HepG2 (cell line): Measurements from ENCODE around the gene RABL6. TPM values are rescaled to one million over a fixed set of nuclear protein-coding genes. Genes with fewer than 3 reads are reported as not detected.

Experiments
- ATAC-seq: fragments of 200-7000 bp; cut with Tn5 transposase; 3 replicates; pipeline ENCODE4 v1.9.1; 2020; ENCODE audit warnings: mild to moderate bottlenecking, moderate library complexity
- BruUV-seq: library from RNA; stranded (reverse); fragments of 400-500 nt; replicated peaks from 2 replicates; lab custom pipeline; 2021; lab: Mats Ljungman, UMichigan
- CTCF ChIA-PET: fragments of 300-600 bp; formaldehyde crosslinking; extraction: SDS; loops from one replicate; lab custom pipeline; 2021; ENCODE audit warnings: low total read pairs, inconsistent platforms, low intra/inter-chr PET ratio; lab: Yijun Ruan, JAX
- POLR2A ChIA-PET: fragments of 350-600 bp; sonication (Branson Sonifier 250); formaldehyde crosslinking; loops from one replicate; lab custom pipeline; 2020; ENCODE audit warnings: antibody characterized with exemption, inconsistent platforms; lab: Yijun Ruan, JAX
- DNase-seq: peaks from one replicate; pipeline ENCODE4 v3.0.0-alpha.2; 2015; ENCODE audit warnings: low spot score
- FAIRE-seq: peaks from 3 replicates; lab custom pipeline; 2011; peaks lifted over from hg19 to GRCh38; lab: Jason Lieb, UNC
- H2AFZ ChIP-seq: one replicate; pipeline ENCODE4 v1.6.1; 2011; ENCODE audit warnings: low read length, inconsistent platforms
- H3K27ac ChIP-seq: fragments of 300-600 bp; 3 replicates; pipeline ENCODE4 v1.8.0; 2011; ENCODE audit warnings: mixed run types, mild to moderate bottlenecking, mixed read lengths, low read length, inconsistent platforms; ENCODE audit not compliant: insufficient read depth; ENCODE audit errors: extremely low read length
- H3K27me3 ChIP-seq, 2 experiments: fragments of 200-600 bp in 1 of 2; 2 replicates in 1 of 2; 3 replicates in 1 of 2; pipeline versions ENCODE4 v1.6.0 to v1.8.0; 2011; ENCODE audit warnings: low read length in 2 of 2, mild to moderate bottlenecking in 2 of 2, moderate library complexity in 2 of 2, inconsistent platforms in 1 of 2; ENCODE audit not compliant: insufficient read depth in 2 of 2, control insufficient read depth in 1 of 2
- H3K36me3 ChIP-seq, 2 experiments: fragments of 200-600 bp in 1 of 2; replicated peaks in 1 of 2; 2 replicates in 1 of 2; 3 replicates in 1 of 2; pipeline versions ENCODE4 v1.5.1 to v1.8.0; 2011; ENCODE audit warnings: low read length in 2 of 2, inconsistent platforms in 1 of 2; ENCODE audit not compliant: insufficient read depth in 2 of 2, control insufficient read depth in 1 of 2
- H3K4me1 ChIP-seq: 2 replicates; pipeline ENCODE4 v1.5.1; 2012; ENCODE audit warnings: low read length, inconsistent platforms; ENCODE audit not compliant: insufficient read depth
- H3K4me2 ChIP-seq: 2 replicates; pipeline ENCODE4 v1.6.0; 2011; ENCODE audit warnings: low read depth, low read length, inconsistent platforms
- H3K4me3 ChIP-seq, 3 experiments: fragments of 200-600 bp in 1 of 3; sonication (generic), shearing (Covaris generic) in 1 of 3; replicated peaks in 1 of 3; 2 replicates each; pipeline ENCODE4 v1.5.1; 2011 to 2016; ENCODE audit warnings: low read length in 3 of 3, inconsistent platforms in 2 of 3, low read depth in 2 of 3, mild to moderate bottlenecking in 2 of 3, control low read depth in 1 of 3, mixed read lengths in 1 of 3; ENCODE audit not compliant: insufficient read depth in 1 of 3
- H3K79me2 ChIP-seq: one replicate; pipeline ENCODE4 v1.6.1; 2011; ENCODE audit warnings: low read length, inconsistent platforms; ENCODE audit not compliant: insufficient read depth
- H3K9ac ChIP-seq: 2 replicates; pipeline ENCODE4 v1.6.0; 2011; ENCODE audit warnings: mild to moderate bottlenecking, low read depth, low read length, inconsistent platforms; ENCODE audit not compliant: insufficient read depth
- H3K9me3 ChIP-seq: 2 replicates; pipeline ENCODE4 v1.5.1; 2012; ENCODE audit warnings: mild to moderate bottlenecking, low read length
- H4K20me1 ChIP-seq: 2 replicates; pipeline ENCODE4 v1.6.0; 2011; ENCODE audit warnings: inconsistent platforms, mild to moderate bottlenecking, low read length, moderate library complexity; ENCODE audit not compliant: insufficient read depth
- AFF4 ChIP-seq: sonication (generic); formaldehyde crosslinking; IDR thresholded peaks from 2 replicates; pipeline ENCODE4 v1.4.0; 2020; ENCODE audit warnings: missing genetic modification reagents
- ATF4 ChIP-seq, 2 experiments: fragments of 450-650 bp in 1 of 2; sonication (generic) in 1 of 2; formaldehyde crosslinking; IDR thresholded peaks; 2 replicates each; pipeline versions ENCODE4 v1.5.0 to v1.8.0; 2020 to 2022; ENCODE audit warnings: mild to moderate bottlenecking in 1 of 2, missing genetic modification reagents in 1 of 2
- TARDBP ChIP-seq: sonication (generic); formaldehyde crosslinking; IDR thresholded peaks from 2 replicates; pipeline ENCODE4 v1.8.0; 2022; ENCODE audit warnings: mild to moderate bottlenecking, missing genetic modification reagents
- ZBTB40 ChIP-seq, 2 experiments: fragments of 450-650 bp in 1 of 2; sonication (generic) in 1 of 2; formaldehyde crosslinking in 1 of 2; IDR thresholded peaks; 2 replicates each; pipeline versions ENCODE4 v1.6.1 to v1.8.0; 2016 to 2022; ENCODE audit warnings: antibody characterized with exemption in 1 of 2, mild to moderate bottlenecking in 1 of 2, missing genetic modification reagents in 1 of 2
- ZNF33A ChIP-seq: sonication (generic); formaldehyde crosslinking; IDR thresholded peaks from 2 replicates; pipeline ENCODE4 v1.5.1; 2020; ENCODE audit warnings: missing genetic modification reagents, mild to moderate bottlenecking, moderate library complexity, borderline replicate concordance
- WGBS: methylation state at CpG from one replicate; pipeline ENCODE4 v1.1.6; 2017; ENCODE audit warnings: low lambda C conversion rate; 5-methylcytosine and 5-hydroxymethylcytosine counted together
- in situ Hi-C: cut with HindIII; loops from 2 replicates; pipeline ENCODE4 v1.10.0; 2017; ENCODE audit warnings: low pct_unique_long_range_greater_than_20kb; ENCODE audit not compliant: extremely low pct_ligation_motif_present
- intact Hi-C: fragments of 100-400 bp; cut with micrococcal nuclease; formaldehyde crosslinking; loops from one replicate; pipeline ENCODE4 v1.10.0; 2022; ENCODE audit not compliant: unreplicated experiment
- polyA plus RNA-seq, 8 experiments: library from polyadenylated mRNA; depleted of rRNA in 3 of 8; stranded (reverse) in 7 of 8; unstranded in 1 of 8; fragments of >200 nt; fragmentation: Illumina TruSeq in 4 of 8; extraction: Trizol in 4 of 8; gene quantifications; 2 replicates each; pipeline versions ENCODE4 v1.2.1 to v1.2.3, GENCODE V29; 2011 to 2016; ENCODE audit warnings: low read depth in 4 of 8, missing spikeins in 1 of 8, mixed read lengths in 1 of 8; ENCODE audit not compliant: insufficient read depth in 1 of 8
- total RNA-seq, 5 experiments: library from RNA; depleted of rRNA; stranded (reverse); fragments of >200 nt; fragmentation: Illumina TruSeq; extraction: Trizol; gene quantifications; 2 replicates each; pipeline ENCODE4 v1.2.3, GENCODE V29; 2016; ENCODE audit warnings: low read depth in 1 of 5

RABL6 gene
- total and polyA plus RNA-seq, 2 of the 13 experiments (the other 11 are each of a cell fraction or from before 2014, with no cell fraction given): 81.5 to 125 TPM

GRCh38 chr9:136828474-136829140 is 20.9 kb downstream of the RABL6 start (continued):
- no peak for TF ChIP-seq ZBTB40 (IDR thresholded peaks at IDR 0.05)
- no peak for TF ChIP-seq ZBTB40 (CRISPR knock-in tag; IDR thresholded peaks at IDR 0.05)

GRCh38 chr9:136829412-136829811 is 21.7 kb downstream of the RABL6 start:
- Histone ChIP-seq H2AFZ (no peak overlapping the region), H3K27me3 (no peaks in the 10 kb centered on the region), H3K36me3 (peaks cover 48 to 80% of the 10 kb centered on the region in 2 experiments), H3K4me2 (no peak overlapping the region), H3K79me2 (no peaks in the 10 kb centered on the region), H4K20me1 (no peaks in the 10 kb centered on the region), H3K9ac (no peak overlapping the region), H3K4me3 (no peak overlapping the region), H3K9me3 (no peaks in the 10 kb centered on the region), H3K27ac (no peak overlapping the region), H3K4me1 (no peaks in the 10 kb centered on the region)
- ChIA-PET CTCF (no interaction called here), POLR2A (no interaction called here)
- WGBS: 98% methylated on average over 10 of the region's 14 CpGs
- in situ Hi-C loops (no loop called here), intact Hi-C loops (no loop called here)
- FAIRE-seq: no peak
- no peak for ATAC-seq
- DNase-seq: no peak
- no TSS peak for BruUV-seq
- TF ChIP-seq TARDBP (CRISPR knock-in tag) (no peak), AFF4 (CRISPR knock-in tag) (no peak), ZNF33A (no peak), ATF4 (CRISPR knock-in tag; IDR thresholded peaks at IDR 0.05) (no peak)
